H1 (cell line): Measurements from ENCODE around the gene BFSP2. TPM values are rescaled to one million over a fixed set of nuclear protein-coding genes. Genes with fewer than 3 reads are reported as not detected.

Experiments used
- CTCF ChIA-PET: fragments of 300-600 bp; sonication (Branson Sonifier 250); formaldehyde crosslinking; loops from one replicate; lab custom pipeline; 2021; ENCODE audit not compliant: partially characterized antibody; lab: Charles Lee
- POLR2A ChIA-PET: fragments of 300-600 bp; sonication (Branson Sonifier 250); formaldehyde crosslinking; loops from one replicate; lab custom pipeline; 2021; ENCODE audit warnings: inconsistent platforms; ENCODE audit not compliant: partially characterized antibody; lab: Charles Lee
- DNase-seq, 2 experiments: peaks; one replicate each; pipeline versions ENCODE4 v3.0.0 to v3.0.0-alpha.2; 2010 to 2022; ENCODE audit warnings: low spot score in 2 of 2, low read depth in 1 of 2, mixed read lengths in 1 of 2
- FAIRE-seq: peaks from 2 replicates; lab custom pipeline; 2011; peaks lifted over from hg19 to GRCh38; lab: Jason Lieb, UNC
- H2AFZ ChIP-seq: 2 replicates; pipeline ENCODE4 v1.8.1; 2012; ENCODE audit warnings: low read length, inconsistent platforms
- H2AK5ac ChIP-seq: 2 replicates; pipeline ENCODE4 v1.6.1; 2013; ENCODE audit warnings: low read depth, low read length
- H2BK120ac ChIP-seq: replicated peaks from 2 replicates; pipeline ENCODE3; 2013; ENCODE audit warnings: low read depth, low read length, inconsistent platforms
- H2BK12ac ChIP-seq: 2 replicates; pipeline ENCODE4 v1.6.1; 2013; ENCODE audit warnings: low read depth, low read length
- H2BK15ac ChIP-seq: 2 replicates; pipeline ENCODE4 v1.6.1; 2013; ENCODE audit warnings: low read length
- H2BK20ac ChIP-seq: 2 replicates; pipeline ENCODE4 v1.6.1; 2013; ENCODE audit warnings: low read length
- H2BK5ac ChIP-seq: 2 replicates; pipeline ENCODE4 v1.6.1; 2013; ENCODE audit warnings: low read depth, low read length
- H3K14ac ChIP-seq: 2 replicates; pipeline ENCODE4 v1.6.1; 2013; ENCODE audit warnings: inconsistent platforms; ENCODE audit not compliant: insufficient read length
- H3K18ac ChIP-seq: 2 replicates; pipeline ENCODE4 v1.6.1; 2013; ENCODE audit warnings: low read length; ENCODE audit errors: extremely low read depth
- H3K23ac ChIP-seq: 2 replicates; pipeline ENCODE4 v1.6.1; 2013; ENCODE audit warnings: inconsistent platforms; ENCODE audit not compliant: insufficient read length
- H3K23me2 ChIP-seq: 2 replicates; pipeline ENCODE4 v1.6.1; 2013; ENCODE audit warnings: low read depth, low read length
- H3K27ac ChIP-seq: 2 replicates; pipeline ENCODE4 v1.6.1; 2011; ENCODE audit warnings: low read depth, low read length, inconsistent platforms
- H3K27me3 ChIP-seq, 4 experiments: replicated peaks in 1 of 4; 1 replicate in 1 of 4; 2 replicates in 3 of 4; pipeline versions ENCODE4 v1.6.1 to v1.8.1; 2011 to 2013; ENCODE audit warnings: low read length in 3 of 4, mild to moderate bottlenecking in 3 of 4, inconsistent platforms in 2 of 4, mixed read lengths in 2 of 4, moderate library complexity in 1 of 4; ENCODE audit not compliant: control insufficient read depth in 3 of 4, insufficient read depth in 3 of 4; ENCODE audit errors: extremely low read depth in 1 of 4
- H3K36me3 ChIP-seq, 4 experiments: 2 replicates each; pipeline versions ENCODE4 v1.6.1 to v1.8.1; 2011 to 2013; ENCODE audit warnings: mild to moderate bottlenecking in 4 of 4, low read length in 3 of 4, moderate library complexity in 2 of 4, control low read depth in 1 of 4, inconsistent platforms in 1 of 4; ENCODE audit not compliant: insufficient read depth in 4 of 4, control insufficient read depth in 2 of 4
- H3K4ac ChIP-seq: replicated peaks from 2 replicates; pipeline ENCODE3; 2013; ENCODE audit warnings: low read length, low read depth, mixed read lengths, inconsistent platforms; ENCODE audit not compliant: insufficient read length
- H3K4me1 ChIP-seq, 4 experiments: replicated peaks in 1 of 4; 1 replicate in 1 of 4; 2 replicates in 3 of 4; pipeline versions ENCODE4 v1.6.1 to v1.8.1; 2011 to 2013; ENCODE audit warnings: low read length in 3 of 4, inconsistent platforms in 2 of 4, mixed read lengths in 1 of 4; ENCODE audit not compliant: insufficient read depth in 4 of 4, control insufficient read depth in 3 of 4
- H3K4me2 ChIP-seq, 2 experiments: 2 replicates each; pipeline versions ENCODE4 v1.6.1 to v1.8.1; 2011 to 2013; ENCODE audit warnings: low read depth in 2 of 2, low read length in 2 of 2, control low read depth in 1 of 2, inconsistent platforms in 1 of 2, mild to moderate bottlenecking in 1 of 2; ENCODE audit not compliant: insufficient read depth in 1 of 2
- H3K4me3 ChIP-seq, 4 experiments: fragments of 200-600, 300-600 bp in 1 of 4; sonication (generic), shearing (Covaris generic), sonication (Bioruptor Twin) in 1 of 4; 2 replicates each; pipeline versions ENCODE4 v1.5.1 to v1.8.1; 2011 to 2016; ENCODE audit warnings: low read length in 4 of 4, low read depth in 3 of 4, control low read depth in 2 of 4, inconsistent platforms in 2 of 4, mild to moderate bottlenecking in 2 of 4, mixed read lengths in 1 of 4, moderate library complexity in 1 of 4; ENCODE audit not compliant: insufficient read depth in 2 of 4; ENCODE audit errors: extremely low read depth in 1 of 4
- H3K56ac ChIP-seq: replicated peaks from 2 replicates; pipeline ENCODE3; 2013; ENCODE audit warnings: low read depth, mild to moderate bottlenecking, mixed read lengths, low read length, inconsistent platforms; ENCODE audit not compliant: insufficient read length
- H3K79me1 ChIP-seq: 2 replicates; pipeline ENCODE4 v1.6.1; 2013; ENCODE audit warnings: low read depth, low read length, control low read depth
- H3K79me2 ChIP-seq, 2 experiments: 2 replicates each; pipeline versions ENCODE4 v1.6.1 to v1.8.1; 2012 to 2013; ENCODE audit warnings: low read length in 2 of 2, mild to moderate bottlenecking in 2 of 2, inconsistent platforms in 1 of 2; ENCODE audit not compliant: insufficient read depth in 2 of 2, control insufficient read depth in 1 of 2
- H3K9ac ChIP-seq, 4 experiments: replicated peaks in 1 of 4; 1 replicate in 1 of 4; 2 replicates in 3 of 4; pipeline versions ENCODE4 v1.6.1 to v1.8.1; 2011 to 2013; ENCODE audit warnings: low read depth in 3 of 4, low read length in 3 of 4, control low read depth in 2 of 4, mild to moderate bottlenecking in 2 of 4, moderate library complexity in 2 of 4, inconsistent platforms in 1 of 4; ENCODE audit errors: extremely low read depth in 1 of 4
- H3K9me3 ChIP-seq, 2 experiments: 2 replicates each; pipeline versions ENCODE4 v1.6.1 to v1.8.1; 2012 to 2013; ENCODE audit warnings: mild to moderate bottlenecking in 2 of 2, moderate library complexity in 2 of 2, control low read depth in 1 of 2, inconsistent platforms in 1 of 2, low read depth in 1 of 2, low read length in 1 of 2, mixed read lengths in 1 of 2; ENCODE audit not compliant: insufficient read depth in 2 of 2
- H4K20me1 ChIP-seq, 2 experiments: replicated peaks in 1 of 2; 2 replicates each; pipeline versions ENCODE3 to v1.8.1; 2011 to 2013; ENCODE audit warnings: inconsistent platforms in 2 of 2, low read length in 2 of 2, mild to moderate bottlenecking in 1 of 2; ENCODE audit not compliant: insufficient read depth in 2 of 2, control insufficient read depth in 1 of 2
- H4K5ac ChIP-seq: 2 replicates; pipeline ENCODE4 v1.6.1; 2013; ENCODE audit warnings: low read length, low read depth, mixed read lengths, inconsistent platforms; ENCODE audit not compliant: insufficient read length
- H4K8ac ChIP-seq: 2 replicates; pipeline ENCODE4 v1.8.0; 2013; ENCODE audit warnings: mild to moderate bottlenecking, moderate library complexity, low read length, inconsistent platforms; ENCODE audit not compliant: insufficient read depth; ENCODE audit errors: extremely low read depth
- H4K91ac ChIP-seq: replicated peaks from 2 replicates; pipeline ENCODE3; 2013; ENCODE audit warnings: low read length, mixed read lengths, inconsistent platforms; ENCODE audit not compliant: insufficient read length
- CEBPB ChIP-seq: IDR thresholded peaks from 2 replicates; pipeline ENCODE4 v1.6.1; 2012; ENCODE audit warnings: low read depth, low read length
- EGR1 ChIP-seq: IDR thresholded peaks from 2 replicates; pipeline ENCODE4 v1.6.1; 2011; ENCODE audit warnings: low read depth, low read length, borderline replicate concordance
- KDM5A ChIP-seq: fragments of 200-600 bp; IDR thresholded peaks from 2 replicates; pipeline ENCODE4 v1.7.1; 2012; ENCODE audit warnings: mild to moderate bottlenecking, low read length, inconsistent platforms, mixed read lengths
- SAP30 ChIP-seq: fragments of 300-600 bp; sonication (generic); IDR thresholded peaks from 2 replicates; pipeline ENCODE4 v1.7.1; 2012; ENCODE audit warnings: low read length, moderate library complexity, mild to moderate bottlenecking, inconsistent platforms; ENCODE audit not compliant: insufficient read depth, insufficient replicate concordance
- SP2 ChIP-seq: IDR thresholded peaks from 2 replicates; pipeline ENCODE4 v1.6.1; 2012; ENCODE audit warnings: mild to moderate bottlenecking, low read length, inconsistent platforms
- TCF12 ChIP-seq: IDR thresholded peaks from 2 replicates; pipeline ENCODE4 v1.6.1; 2011; ENCODE audit warnings: low read depth, mild to moderate bottlenecking, low read length
- WGBS, 2 experiments: shearing (Covaris generic) in 1 of 2; methylation state at CpG; one replicate each; pipeline versions ENCODE4 v1.1.6 to v1.1.7; 2013 to 2015; ENCODE audit warnings: low lambda C conversion rate in 2 of 2, mixed read lengths in 2 of 2, inconsistent platforms in 1 of 2, low coverage in 1 of 2, missing lambda C conversion rate in 1 of 2; ENCODE audit not compliant: insufficient replicate concordance in 2 of 2, insufficient coverage in 1 of 2, insufficient read length in 1 of 2; ENCODE audit errors: extremely low coverage in 1 of 2, missing lambda C conversion rate in 1 of 2; 5-methylcytosine and 5-hydroxymethylcytosine counted together
- polyA plus RNA-seq, 7 experiments: library from polyadenylated mRNA; depleted of rRNA in 3 of 7; stranded (reverse) in 5 of 7; unstranded in 2 of 7; fragments of >200 nt in 5 of 7; fragments of 200-250 nt in 2 of 7; gene quantifications; 1 replicate in 5 of 7; 2 replicates in 1 of 7; 4 replicates in 1 of 7; pipeline versions ENCODE4 v1.2.1 to v1.2.3, GENCODE V29; 2011 to 2013; ENCODE audit warnings: missing spikeins in 2 of 7, mixed read lengths in 2 of 7
- total RNA-seq: library from RNA; stranded (reverse); fragmentation: NEBNext Ultra II Directional; extraction: Animal tissue kit (Norgen Biotek cat#: 25700); gene quantifications from 2 replicates; pipeline ENCODE4 v1.2.1, GENCODE V29; 2021

BFSP2 gene
- total and polyA plus RNA-seq, 2 of the 8 experiments (the other 6 are each of a cell fraction or from before 2014, with no cell fraction given), result not detected

- H2BK12ac ChIP-seq, result no peak overlapping the region
- H3K36me3 ChIP-seq, result no peaks in the 10 kb centered on the region; a peak in 1 of 8 replicates
- no peak overlapping the region for H4K5ac ChIP-seq
- no peaks in the 10 kb centered on the region for H4K20me1 ChIP-seq
- no peak overlapping the region for H3K23ac ChIP-seq
- no peak overlapping the region for H3K18ac ChIP-seq
- no peaks in the 10 kb centered on the region for H3K23me2 ChIP-seq
- H3K4me3 ChIP-seq, result no peak overlapping the region
- no peak overlapping the region for H3K14ac ChIP-seq
- no peak overlapping the region for H3K56ac ChIP-seq
- peaks cover 0 to 3% (median 2%) of the 10 kb centered on the region in 4 experiments; a peak in 2 of 7 replicates for H3K4me1 ChIP-seq
- H3K79me1 ChIP-seq, result no peaks in the 10 kb centered on the region
- no peak overlapping the region for H3K4ac ChIP-seq
- no peak overlapping the region for H3K9ac ChIP-seq
- no peak overlapping the region for H2AK5ac ChIP-seq
- no peak overlapping the region for H2BK5ac ChIP-seq
- FAIRE-seq, result no peak
- no peak overlapping the region for H2BK120ac ChIP-seq
- H4K8ac ChIP-seq, result no peak overlapping the region
- no peaks in the 10 kb centered on the region for H3K79me2 ChIP-seq
- no peak overlapping the region for H4K91ac ChIP-seq
- H2BK15ac ChIP-seq, result no peak overlapping the region
- DNase-seq, result no peak
- WGBS, 2 experiments, result 92% methylated on average over 4 of the region's 4 CpGs; no CpG with 5 or more reads in 1 of the 2 experiments
- no peak overlapping the region for H2BK20ac ChIP-seq
- H3K9me3 ChIP-seq, result no peaks in the 10 kb centered on the region
- TF ChIP-seq EGR1, result no peak
- no peak for TF ChIP-seq TCF12
- no peak for TF ChIP-seq CEBPB
- no peak for TF ChIP-seq KDM5A
- TF ChIP-seq SAP30, result no peak
- no peak for TF ChIP-seq SP2
- POLR2A ChIA-PET, result no interaction called here
- no peak overlapping the region for H3K27ac ChIP-seq
- peaks cover 0 to 1% (median 0%) of the 10 kb centered on the region in 4 experiments; a peak in 1 of 7 replicates for H3K27me3 ChIP-seq
- H3K4me2 ChIP-seq, result no peak overlapping the region
- CTCF ChIA-PET, result interaction anchor here (0.6 to 18.0 kb wide), 5 partner anchors 15 to 624 kb away, joined by 3 to 189 read pairs (median 5); no protein-coding TSS in a partner anchor
- H2AFZ ChIP-seq, result no peak overlapping the region
Observed at GRCh38 chr3:133362539-133362938, 37.3 kb upstream of the BFSP2 start.
